DND-41 (cell line): ENCODE measurements around the gene ZBED4.

Source experiments
- EZH2 ChIP-seq: IDR thresholded peaks from 3 replicates; pipeline ENCODE4 v1.6.1; 2012; ENCODE audit warnings: borderline replicate concordance, low read depth, mild to moderate bottlenecking, moderate library complexity, low read length, inconsistent platforms; ENCODE audit not compliant: severe bottlenecking
- TF ChIP-seq, protein P1 (sequence below): IDR thresholded peaks from 2 replicates; pipeline ENCODE4 v1.5.1; 2012; ENCODE audit warnings: borderline replicate concordance, low read length, moderate library complexity, mild to moderate bottlenecking; ENCODE audit not compliant: poor library complexity, severe bottlenecking; ENCODE audit errors: extremely low read depth

DNA sequence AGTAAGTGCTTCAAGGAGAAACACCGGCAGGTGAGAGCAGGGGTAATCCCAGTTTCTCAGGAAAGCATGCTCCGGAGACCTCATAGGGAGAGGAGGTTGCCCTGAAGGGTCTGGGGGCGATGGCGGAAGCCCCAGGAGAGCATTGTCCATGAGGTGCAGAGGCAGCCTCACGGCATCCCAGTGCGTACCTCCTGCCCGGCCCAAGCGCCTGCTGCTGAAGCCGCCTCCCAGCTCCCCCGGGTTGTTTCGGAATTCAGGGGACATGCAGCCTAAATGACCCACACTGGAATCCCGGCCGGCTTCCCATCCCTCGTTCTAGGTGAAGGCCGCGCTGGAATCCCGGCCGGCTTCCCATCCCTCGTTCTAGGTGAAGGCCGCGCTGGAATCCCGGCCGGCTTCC, 2.7 kb downstream of the ZBED4 start:
- no peak for TF ChIP-seq EZH2
- TF ChIP-seq, protein P1, sequence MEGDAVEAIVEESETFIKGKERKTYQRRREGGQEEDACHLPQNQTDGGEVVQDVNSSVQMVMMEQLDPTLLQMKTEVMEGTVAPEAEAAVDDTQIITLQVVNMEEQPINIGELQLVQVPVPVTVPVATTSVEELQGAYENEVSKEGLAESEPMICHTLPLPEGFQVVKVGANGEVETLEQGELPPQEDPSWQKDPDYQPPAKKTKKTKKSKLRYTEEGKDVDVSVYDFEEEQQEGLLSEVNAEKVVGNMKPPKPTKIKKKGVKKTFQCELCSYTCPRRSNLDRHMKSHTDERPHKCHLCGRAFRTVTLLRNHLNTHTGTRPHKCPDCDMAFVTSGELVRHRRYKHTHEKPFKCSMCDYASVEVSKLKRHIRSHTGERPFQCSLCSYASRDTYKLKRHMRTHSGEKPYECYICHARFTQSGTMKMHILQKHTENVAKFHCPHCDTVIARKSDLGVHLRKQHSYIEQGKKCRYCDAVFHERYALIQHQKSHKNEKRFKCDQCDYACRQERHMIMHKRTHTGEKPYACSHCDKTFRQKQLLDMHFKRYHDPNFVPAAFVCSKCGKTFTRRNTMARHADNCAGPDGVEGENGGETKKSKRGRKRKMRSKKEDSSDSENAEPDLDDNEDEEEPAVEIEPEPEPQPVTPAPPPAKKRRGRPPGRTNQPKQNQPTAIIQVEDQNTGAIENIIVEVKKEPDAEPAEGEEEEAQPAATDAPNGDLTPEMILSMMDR, result no peak
